ENCODE data around the gene ITGB1BP1.

Gene ITGB1BP1

GRCh38 chr2:9384521-9384920, 38.8 kb downstream of the ITGB1BP1 start:
- H3K36me3 ChIP-seq (replicated peaks; ENCODE audit: insufficient read depth, low read length): no peaks in the 10 kb centered on the region; the same call in 1 of the 2 replicates
- no peak overlapping the region for H2AFZ ChIP-seq (ENCODE audit: low read length)
- DNase-seq: no peak
- H3F3A ChIP-seq (ENCODE audit: insufficient read depth, low read length): no peaks in the 10 kb centered on the region
- H3K9me3 ChIP-seq (replicated peaks; ENCODE audit: insufficient read depth, low read length): no peaks in the 10 kb centered on the region
- H3K4me3 ChIP-seq (ENCODE audit: low read length): no peak overlapping the region
- no peak overlapping the region for H3K4me2 ChIP-seq (ENCODE audit: low read depth, low read length)
- no peak overlapping the region for H3K27ac ChIP-seq (ENCODE audit: low read length)
- H3K9me2 ChIP-seq (replicated peaks; ENCODE audit: insufficient read depth, low read length): no peaks in the 10 kb centered on the region
- H3K79me2 ChIP-seq (ENCODE audit: low read length): no peaks in the 10 kb centered on the region
- TF ChIP-seq EZH2phosphoT487 (IDR thresholded peaks at IDR 0.05; ENCODE audit: low read length) (no peak), EZH2 (optimal IDR thresholded peaks at IDR 0.05; ENCODE audit: low read depth, low read length) (no peak), CTCF (IDR thresholded peaks at IDR 0.05; ENCODE audit: low read length) (no peak)
- no peaks in the 10 kb centered on the region for H4K20me1 ChIP-seq (ENCODE audit: insufficient read depth, low read length)
- H3K27me3 ChIP-seq (replicated peaks; ENCODE audit: insufficient read depth, low read length): no peaks in the 10 kb centered on the region
- H3K4me1 ChIP-seq (ENCODE audit: low read length): no peaks in the 10 kb centered on the region
- H3K9ac ChIP-seq (ENCODE audit: low read length): no peak overlapping the region

GRCh38 chr2:9382604-9383235, 40.6 kb downstream of the ITGB1BP1 start:
- Histone ChIP-seq H4K20me1 (ENCODE audit: insufficient read depth, low read length) (no peaks in the 10 kb centered on the region), H3K79me2 (ENCODE audit: low read length) (no peaks in the 10 kb centered on the region), H3K36me3 (replicated peaks; ENCODE audit: insufficient read depth, low read length) (no peaks in the 10 kb centered on the region; the same call in 1 of the 2 replicates), H3K9ac (ENCODE audit: low read length) (no peak overlapping the region), H3K27me3 (replicated peaks; ENCODE audit: insufficient read depth, low read length) (no peaks in the 10 kb centered on the region), H3K4me2 (ENCODE audit: low read depth, low read length) (no peak overlapping the region), H2AFZ (ENCODE audit: low read length) (no peak overlapping the region), H3K9me2 (replicated peaks; ENCODE audit: insufficient read depth, low read length) (no peaks in the 10 kb centered on the region), H3K4me3 (ENCODE audit: low read length) (no peak overlapping the region), H3F3A (ENCODE audit: insufficient read depth, low read length) (no peaks in the 10 kb centered on the region), H3K9me3 (replicated peaks; ENCODE audit: insufficient read depth, low read length) (no peaks in the 10 kb centered on the region), H3K4me1 (ENCODE audit: low read length) (no peaks in the 10 kb centered on the region), H3K27ac (ENCODE audit: low read length) (no peak overlapping the region)
- TF ChIP-seq CTCF (IDR thresholded peaks at IDR 0.05; ENCODE audit: low read length) (no peak), EZH2phosphoT487 (IDR thresholded peaks at IDR 0.05; ENCODE audit: low read length) (no peak), EZH2 (optimal IDR thresholded peaks at IDR 0.05; ENCODE audit: low read depth, low read length) (no peak)
- DNase-seq: no peak

- no peaks in the 10 kb centered on the region for H3K9me2 ChIP-seq (replicated peaks; ENCODE audit: insufficient read depth, low read length)
- no peak for TF ChIP-seq EZH2 (optimal IDR thresholded peaks at IDR 0.05; ENCODE audit: low read depth, low read length)
- no peak for TF ChIP-seq CTCF (IDR thresholded peaks at IDR 0.05; ENCODE audit: low read length)
- TF ChIP-seq EZH2phosphoT487 (IDR thresholded peaks at IDR 0.05; ENCODE audit: low read length): no peak
- no peak overlapping the region for H2AFZ ChIP-seq (ENCODE audit: low read length)
- no peaks in the 10 kb centered on the region for H3K4me1 ChIP-seq (ENCODE audit: low read length)
- no peaks in the 10 kb centered on the region for H3F3A ChIP-seq (ENCODE audit: insufficient read depth, low read length)
- H3K9me3 ChIP-seq (replicated peaks; ENCODE audit: insufficient read depth, low read length): no peaks in the 10 kb centered on the region
- H3K4me3 ChIP-seq (ENCODE audit: low read length): no peak overlapping the region
- no peaks in the 10 kb centered on the region for H3K27me3 ChIP-seq (replicated peaks; ENCODE audit: insufficient read depth, low read length)
- H3K79me2 ChIP-seq (ENCODE audit: low read length): no peaks in the 10 kb centered on the region
- H4K20me1 ChIP-seq (ENCODE audit: insufficient read depth, low read length): no peaks in the 10 kb centered on the region
- no peaks in the 10 kb centered on the region; the same call in 1 of the 2 replicates for H3K36me3 ChIP-seq (replicated peaks; ENCODE audit: insufficient read depth, low read length)
- DNase-seq: no peak
- no peak overlapping the region for H3K9ac ChIP-seq (ENCODE audit: low read length)
- H3K27ac ChIP-seq (ENCODE audit: low read length): no peak overlapping the region
- no peak overlapping the region for H3K4me2 ChIP-seq (ENCODE audit: low read depth, low read length)
These were observed 42.4 kb downstream of the ITGB1BP1 start for GRCh38 chr2:9380702-9381628.

Measured in MM.1S (cell line).